Activated CD8-positive, alpha-beta memory T cell treated with anti-CD3 and anti-CD28 coated beads for 1 hour (primary cell): ENCODE data around the gene EIF4G3.

Experiments
- DNase-seq, 2 donors: peaks; one replicate each; pipeline ENCODE4 v3.0.0-alpha.2; 2020; ENCODE audit warnings: low read depth in 1 of 2; ENCODE audit errors: extremely low read depth in 1 of 2

EIF4G3 gene

GRCh38 chr1:20771780-20772179, 404.9 kb downstream of the EIF4G3 start:
- no peak for DNase-seq

- no peak for DNase-seq
Measured at GRCh38 chr1:20770314-20771087, 406.2 kb downstream of the EIF4G3 start.

- DNase-seq: no peak
Measured at GRCh38 chr1:20767271-20767670, 409.4 kb downstream of the EIF4G3 start.

- no peak for DNase-seq
Measured at GRCh38 chr1:20763417-20763816, 413.3 kb downstream of the EIF4G3 start.

- no peak for DNase-seq
Measured at GRCh38 chr1:20760322-20760721, 416.4 kb downstream of the EIF4G3 start.
